HL-60/S4 treated with retinoic acid at 250 ng/mL for 4 days and 3 days (cell line): ENCODE data around the gene CFAP97.
"Not testable (repeated sequence)": the region's sequence is repeated elsewhere in the genome, so short reads cannot be mapped to it uniquely, and the experiment has no call there.

ENCODE experiments used
- in situ Hi-C: fragments of 300-500 bp; cut with MboI; formaldehyde crosslinking; loops from 2 replicates; pipeline ENCODE4 v1.7.0; 2022; ENCODE audit warnings: low sequenced_read_pairs

Gene CFAP97

GRCh38 chr4:185203486-185204237, at the start of gene CFAP97:
TSS of gene CFAP97 (minus strand) at chr4:185204000. CDS start at chr4:185191196, 12,804 bp downstream.
- in situ Hi-C loops: no loop called here

- in situ Hi-C loops: no loop called here
Measured at GRCh38 chr4:185249105-185249504, 45.3 kb upstream of the CFAP97 start.

GRCh38 chr4:185248393-185249039, 44.7 kb upstream of the CFAP97 start:
- in situ Hi-C loops: no loop called here

GRCh38 chr4:185247151-185247550, 43.4 kb upstream of the CFAP97 start:
- in situ Hi-C loops: no loop called here

GRCh38 chr4:185246453-185246852, 42.7 kb upstream of the CFAP97 start:
- in situ Hi-C loops: no loop called here

GRCh38 chr4:185244763-185245162, 41.0 kb upstream of the CFAP97 start:
- in situ Hi-C loops: no loop called here

GRCh38 chr4:185243879-185244278, 40.1 kb upstream of the CFAP97 start:
- in situ Hi-C loops: no loop called here

GRCh38 chr4:185242749-185243533, 39.1 kb upstream of the CFAP97 start:
- in situ Hi-C loops: no loop called here

GRCh38 chr4:185240486-185240885, 36.7 kb upstream of the CFAP97 start:
- in situ Hi-C loops: not testable (repeated sequence)

- in situ Hi-C loops: no loop called here
Measured at GRCh38 chr4:185238750-185239149, 35.0 kb upstream of the CFAP97 start.

- in situ Hi-C loops: no loop called here
Measured at GRCh38 chr4:185238215-185238681, 34.4 kb upstream of the CFAP97 start.

- in situ Hi-C loops: no loop called here
Measured at GRCh38 chr4:185237175-185237574, 33.4 kb upstream of the CFAP97 start.

GRCh38 chr4:185235843-185236503, 32.2 kb upstream of the CFAP97 start:
- in situ Hi-C loops: no loop called here

- in situ Hi-C loops: no loop called here
Measured at GRCh38 chr4:185235119-185235842, 31.5 kb upstream of the CFAP97 start.

- in situ Hi-C loops: no loop called here
Measured at GRCh38 chr4:185232370-185232769, 28.6 kb upstream of the CFAP97 start.

- in situ Hi-C loops: no loop called here
Measured at GRCh38 chr4:185229021-185229818, 25.4 kb upstream of the CFAP97 start.

- in situ Hi-C loops: no loop called here
Measured at GRCh38 chr4:185227713-185228278, 24.0 kb upstream of the CFAP97 start.

GRCh38 chr4:185227131-185227551, 23.3 kb upstream of the CFAP97 start:
- in situ Hi-C loops: no loop called here

GRCh38 chr4:185225940-185226339, 22.1 kb upstream of the CFAP97 start:
- in situ Hi-C loops: no loop called here
